Mesenchymal stem cell (in vitro differentiated cells and primary cell): ENCODE results near the gene ARF6.

Experiments
- DNase-seq: peaks from one replicate; pipeline ENCODE4 v3.0.0-alpha.2; 2013
- H2AFZ ChIP-seq: one replicate; pipeline ENCODE4 v1.6.1; 2013; ENCODE audit warnings: low read depth, mild to moderate bottlenecking, control low read depth, inconsistent platforms, low read length, moderate library complexity
- H2AK5ac ChIP-seq: 2 replicates; pipeline ENCODE4 v1.6.1; 2013; ENCODE audit warnings: low read length, moderate library complexity, mild to moderate bottlenecking, inconsistent platforms; ENCODE audit not compliant: severe bottlenecking
- H2BK120ac ChIP-seq: one replicate; pipeline ENCODE4 v1.6.1; 2013; ENCODE audit warnings: low read depth, mild to moderate bottlenecking, inconsistent platforms, low read length, moderate library complexity
- H2BK12ac ChIP-seq, 2 experiments: one replicate each; pipeline ENCODE4 v1.6.1; 2013; ENCODE audit warnings: inconsistent platforms in 2 of 2, low read length in 2 of 2, mild to moderate bottlenecking in 2 of 2, moderate library complexity in 2 of 2, control low read depth in 1 of 2
- H2BK15ac ChIP-seq: one replicate; pipeline ENCODE4 v1.6.1; 2013; ENCODE audit warnings: mild to moderate bottlenecking, low read depth, inconsistent platforms; ENCODE audit not compliant: poor library complexity, severe bottlenecking
- H2BK5ac ChIP-seq: 2 replicates; pipeline ENCODE4 v1.6.1; 2013; ENCODE audit warnings: low read depth, mild to moderate bottlenecking, low read length, control low read depth, inconsistent platforms; ENCODE audit not compliant: poor library complexity, severe bottlenecking
- H3K14ac ChIP-seq, 2 experiments: one replicate each; pipeline ENCODE4 v1.6.1; 2013; ENCODE audit warnings: inconsistent platforms in 2 of 2, low read length in 2 of 2, control low read depth in 1 of 2, mild to moderate bottlenecking in 1 of 2, moderate library complexity in 1 of 2
- H3K18ac ChIP-seq, 2 experiments: one replicate each; pipeline ENCODE4 v1.6.1; 2013; ENCODE audit warnings: inconsistent platforms in 2 of 2, low read length in 2 of 2, control low read depth in 1 of 2, low read depth in 1 of 2, mild to moderate bottlenecking in 1 of 2
- H3K23ac ChIP-seq, 2 experiments: one replicate each; pipeline ENCODE4 v1.6.1; 2013; ENCODE audit warnings: inconsistent platforms in 2 of 2, low read length in 2 of 2, mild to moderate bottlenecking in 2 of 2, moderate library complexity in 2 of 2, control low read depth in 1 of 2
- H3K27ac ChIP-seq: 2 replicates; pipeline ENCODE4 v1.5.1; 2013; ENCODE audit warnings: mild to moderate bottlenecking, moderate library complexity, low read length, control low read depth, inconsistent platforms; ENCODE audit not compliant: poor library complexity, severe bottlenecking
- H3K27me3 ChIP-seq, 2 experiments: 2 replicates each; pipeline versions ENCODE4 v1.6.1 to v1.7.0; 2013; ENCODE audit warnings: low read length in 2 of 2, mild to moderate bottlenecking in 2 of 2, moderate library complexity in 2 of 2, control low read depth in 1 of 2, inconsistent platforms in 1 of 2; ENCODE audit not compliant: control insufficient read depth in 1 of 2, insufficient read depth in 1 of 2
- H3K36me3 ChIP-seq, 2 experiments: 2 replicates each; pipeline versions ENCODE4 v1.6.1 to v1.7.0; 2013; ENCODE audit warnings: low read length in 2 of 2, control low read depth in 1 of 2, inconsistent platforms in 1 of 2, low read depth in 1 of 2, mild to moderate bottlenecking in 1 of 2; ENCODE audit not compliant: insufficient read depth in 2 of 2, control insufficient read depth in 1 of 2
- H3K4ac ChIP-seq, 2 experiments: one replicate each; pipeline ENCODE4 v1.6.1; 2013; ENCODE audit warnings: inconsistent platforms in 2 of 2, low read length in 2 of 2, mild to moderate bottlenecking in 2 of 2, moderate library complexity in 2 of 2, control low read depth in 1 of 2, low read depth in 1 of 2
- H3K4me1 ChIP-seq: 2 replicates; pipeline ENCODE4 v1.6.1; 2013; ENCODE audit warnings: low read depth, low read length, control low read depth; ENCODE audit not compliant: control insufficient read depth, insufficient read depth
- H3K4me2 ChIP-seq: 2 replicates; pipeline ENCODE4 v1.6.1; 2013; ENCODE audit warnings: low read length, mild to moderate bottlenecking, inconsistent platforms; ENCODE audit not compliant: poor library complexity, severe bottlenecking
- H3K4me3 ChIP-seq, 2 experiments: 2 replicates each; pipeline versions ENCODE4 v1.5.1 to v1.7.0; 2013; ENCODE audit warnings: low read length in 2 of 2, mild to moderate bottlenecking in 2 of 2, control low read depth in 1 of 2, low read depth in 1 of 2; ENCODE audit not compliant: insufficient read depth in 1 of 2
- H3K79me1 ChIP-seq: replicated peaks from 2 replicates; pipeline ENCODE4 v1.6.1; 2013; ENCODE audit warnings: mild to moderate bottlenecking, control low read depth, low read length, inconsistent platforms; ENCODE audit not compliant: poor library complexity, severe bottlenecking
- H3K9ac ChIP-seq: 2 replicates; pipeline ENCODE4 v1.7.0; 2013; ENCODE audit warnings: mild to moderate bottlenecking, low read length, moderate library complexity
- H3K9me3 ChIP-seq: 2 replicates; pipeline ENCODE4 v1.7.0; 2013; ENCODE audit warnings: mild to moderate bottlenecking, low read length; ENCODE audit not compliant: control insufficient read depth
- H4K8ac ChIP-seq: one replicate; pipeline ENCODE4 v1.6.1; 2013; ENCODE audit warnings: inconsistent platforms, mild to moderate bottlenecking, low read length, moderate library complexity
- H4K91ac ChIP-seq: one replicate; pipeline ENCODE4 v1.6.1; 2013; ENCODE audit warnings: mild to moderate bottlenecking, low read length, inconsistent platforms
- WGBS: methylation state at CpG from one replicate; pipeline ENCODE4 v1.1.7; 2013; ENCODE audit warnings: mixed read lengths; 5-methylcytosine and 5-hydroxymethylcytosine counted together

Gene ARF6

GRCh38 chr14:49881350-49882001 lies 11.4 kb upstream of the ARF6 start:
- no peak overlapping the region for H2AFZ ChIP-seq
- H3K4ac ChIP-seq = no peak overlapping the region
- H3K18ac ChIP-seq = no peak overlapping the region
- H3K4me2 ChIP-seq = no peak overlapping the region
- no peak overlapping the region for H3K9ac ChIP-seq
- no peak overlapping the region for H2AK5ac ChIP-seq
- H3K4me1 ChIP-seq = peaks cover 2% of the 10 kb centered on the region
- H2BK12ac ChIP-seq = no peak overlapping the region
- H4K91ac ChIP-seq = no peak overlapping the region
- no peaks in the 10 kb centered on the region for H3K27me3 ChIP-seq
- no peak overlapping the region for H2BK120ac ChIP-seq
- H2BK15ac ChIP-seq = no peak overlapping the region
- DNase-seq = peak; percentile 78
- H4K8ac ChIP-seq = no peak overlapping the region
- WGBS = 90% methylated on average over 4 of the region's 4 CpGs
- no peak overlapping the region for H3K14ac ChIP-seq
- no peak overlapping the region for H3K27ac ChIP-seq
- H2BK5ac ChIP-seq = no peak overlapping the region
- H3K9me3 ChIP-seq = no peaks in the 10 kb centered on the region
- H3K4me3 ChIP-seq = no peak overlapping the region
- H3K36me3 ChIP-seq = no peaks in the 10 kb centered on the region
- H3K23ac ChIP-seq = no peak overlapping the region
- H3K79me1 ChIP-seq = no peaks in the 10 kb centered on the region

GRCh38 chr14:49882826-49883694 lies 9.8 kb upstream of the ARF6 start:
- Histone ChIP-seq H2AK5ac (no peak overlapping the region), H3K4me3 (no peak overlapping the region), H3K27me3 (no peaks in the 10 kb centered on the region), H3K14ac (no peak overlapping the region), H2AFZ (no peak overlapping the region), H3K4ac (no peak overlapping the region), H3K79me1 (no peaks in the 10 kb centered on the region), H3K9me3 (no peaks in the 10 kb centered on the region), H3K18ac (no peak overlapping the region), H3K4me1 (peaks cover 2% of the 10 kb centered on the region), H2BK120ac (no peak overlapping the region), H2BK15ac (no peak overlapping the region), H4K8ac (no peak overlapping the region), H3K36me3 (no peaks in the 10 kb centered on the region), H2BK5ac (no peak overlapping the region), H4K91ac (no peak overlapping the region), H3K4me2 (no peak overlapping the region), H3K27ac (no peak overlapping the region), H3K23ac (no peak overlapping the region), H2BK12ac (no peak overlapping the region), H3K9ac (no peak overlapping the region)
- 92% methylated on average over 18 of the region's 18 CpGs for WGBS
- no peak for DNase-seq

- Histone ChIP-seq H3K4ac (no peak overlapping the region), H3K4me2 (no peak overlapping the region), H2AFZ (no peak overlapping the region), H4K8ac (no peak overlapping the region), H2BK12ac (no peak overlapping the region), H2BK15ac (no peak overlapping the region), H3K23ac (no peak overlapping the region), H3K14ac (no peak overlapping the region), H3K9me3 (no peaks in the 10 kb centered on the region), H3K4me3 (no peak overlapping the region), H2BK120ac (no peak overlapping the region), H3K27me3 (no peaks in the 10 kb centered on the region), H2AK5ac (no peak overlapping the region), H3K27ac (no peak overlapping the region), H3K4me1 (peaks cover 2% of the 10 kb centered on the region), H2BK5ac (no peak overlapping the region), H4K91ac (no peak overlapping the region), H3K36me3 (no peaks in the 10 kb centered on the region), H3K18ac (no peak overlapping the region), H3K9ac (no peak overlapping the region), H3K79me1 (no peaks in the 10 kb centered on the region)
- 93% methylated on average over 12 of the region's 12 CpGs for WGBS
- DNase-seq = no peak
These were observed 6.4 kb upstream of the ARF6 start for GRCh38 chr14:49886523-49886922.

GRCh38 chr14:49888293-49888692 lies 4.6 kb upstream of the ARF6 start:
- no peak overlapping the region for H3K9ac ChIP-seq
- H2AFZ ChIP-seq = no peak overlapping the region
- no peaks in the 10 kb centered on the region for H3K27me3 ChIP-seq
- no peak overlapping the region for H3K18ac ChIP-seq
- no peak for DNase-seq
- H3K23ac ChIP-seq = no peak overlapping the region
- no peak overlapping the region for H2AK5ac ChIP-seq
- no peak overlapping the region for H2BK120ac ChIP-seq
- H3K4me3 ChIP-seq = no peak overlapping the region
- no peak overlapping the region for H3K4me2 ChIP-seq
- no peak overlapping the region for H4K8ac ChIP-seq
- H3K36me3 ChIP-seq = no peaks in the 10 kb centered on the region
- no peak overlapping the region for H4K91ac ChIP-seq
- no peak overlapping the region for H3K14ac ChIP-seq
- H3K4me1 ChIP-seq = peaks cover 4% of the 10 kb centered on the region
- H2BK5ac ChIP-seq = no peak overlapping the region
- H3K79me1 ChIP-seq = peaks cover 2% of the 10 kb centered on the region
- H2BK15ac ChIP-seq = no peak overlapping the region
- no peak overlapping the region for H3K27ac ChIP-seq
- H2BK12ac ChIP-seq = no peak overlapping the region
- H3K9me3 ChIP-seq = no peaks in the 10 kb centered on the region
- H3K4ac ChIP-seq = no peak overlapping the region
- no CpG with 5 or more reads among the region's 2 CpGs for WGBS
